Upper lobe of left lung (tissue), 4 donors: ENCODE measurements around the gene FSD1.

Experiments used
- EP300 ChIP-seq, 4 donors: sonication (generic); formaldehyde crosslinking; IDR thresholded peaks; one replicate each; pipeline ENCODE4 v1.5.1; 2017; ENCODE audit warnings: antibody characterized with exemption in 4 of 4, control low read depth in 2 of 4
- POLR2A ChIP-seq, 4 donors: fragments of 450-650 bp; IDR thresholded peaks; one replicate each; pipeline ENCODE4 v1.5.1; 2016 to 2017; ENCODE audit warnings: antibody characterized with exemption in 4 of 4, mild to moderate bottlenecking in 2 of 4
- POLR2AphosphoS5 ChIP-seq, 2 donors: sonication (generic); formaldehyde crosslinking; IDR thresholded peaks; one replicate each; pipeline ENCODE4 v1.5.1; 2017; ENCODE audit warnings: antibody characterized with exemption in 2 of 2
- TF ChIP-seq, protein P1 (sequence below), 6 experiments: fragments of 450-650 bp in 4 of 6; fragments of 200-600 bp in 2 of 6; sonication (generic) in 2 of 6; IDR thresholded peaks; one replicate each; pipeline ENCODE4 v1.5.1; 2016 to 2019; ENCODE audit warnings: antibody characterized with exemption in 6 of 6

DNA sequence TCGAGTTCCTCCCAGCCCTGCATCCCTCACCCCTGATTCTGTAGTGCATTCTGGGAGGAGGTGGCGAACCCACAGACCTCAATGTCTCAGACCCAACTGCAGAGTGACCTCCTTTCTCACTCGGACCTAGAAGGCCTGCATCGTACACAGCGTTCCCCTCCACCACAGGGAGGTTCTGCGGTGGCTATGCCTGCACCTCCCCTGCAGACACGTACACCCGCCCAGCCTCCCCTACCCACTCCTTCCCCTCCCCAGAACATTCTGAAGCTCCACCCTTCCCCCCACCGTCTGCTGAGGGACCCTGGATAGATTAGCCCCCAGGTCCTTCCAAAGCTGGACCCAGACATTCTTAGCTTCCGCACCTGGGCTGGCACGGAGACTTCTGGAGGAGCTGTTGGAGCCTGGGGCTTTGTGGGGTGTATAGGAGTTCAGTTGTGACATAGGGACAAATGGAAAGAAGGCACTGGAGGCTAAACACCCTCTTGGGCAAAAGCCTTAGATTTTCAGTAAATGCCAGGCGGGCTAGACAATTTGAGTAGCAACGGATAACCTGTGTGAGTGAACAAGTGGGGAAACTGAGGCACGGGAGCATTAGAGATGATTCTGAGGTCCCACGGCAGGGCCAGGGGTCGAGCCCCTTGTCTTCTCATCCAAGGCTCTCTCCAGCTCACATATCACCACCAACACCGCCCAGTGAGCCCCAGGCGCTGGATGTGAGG lies 420 bp upstream of the FSD1 start:
- TF ChIP-seq POLR2AphosphoS5 (IDR thresholded peaks at IDR 0.05) (no peak), POLR2A (IDR thresholded peaks at IDR 0.05) (no peak), EP300 (IDR thresholded peaks at IDR 0.05) (no peak)
- TF ChIP-seq, protein P1, sequence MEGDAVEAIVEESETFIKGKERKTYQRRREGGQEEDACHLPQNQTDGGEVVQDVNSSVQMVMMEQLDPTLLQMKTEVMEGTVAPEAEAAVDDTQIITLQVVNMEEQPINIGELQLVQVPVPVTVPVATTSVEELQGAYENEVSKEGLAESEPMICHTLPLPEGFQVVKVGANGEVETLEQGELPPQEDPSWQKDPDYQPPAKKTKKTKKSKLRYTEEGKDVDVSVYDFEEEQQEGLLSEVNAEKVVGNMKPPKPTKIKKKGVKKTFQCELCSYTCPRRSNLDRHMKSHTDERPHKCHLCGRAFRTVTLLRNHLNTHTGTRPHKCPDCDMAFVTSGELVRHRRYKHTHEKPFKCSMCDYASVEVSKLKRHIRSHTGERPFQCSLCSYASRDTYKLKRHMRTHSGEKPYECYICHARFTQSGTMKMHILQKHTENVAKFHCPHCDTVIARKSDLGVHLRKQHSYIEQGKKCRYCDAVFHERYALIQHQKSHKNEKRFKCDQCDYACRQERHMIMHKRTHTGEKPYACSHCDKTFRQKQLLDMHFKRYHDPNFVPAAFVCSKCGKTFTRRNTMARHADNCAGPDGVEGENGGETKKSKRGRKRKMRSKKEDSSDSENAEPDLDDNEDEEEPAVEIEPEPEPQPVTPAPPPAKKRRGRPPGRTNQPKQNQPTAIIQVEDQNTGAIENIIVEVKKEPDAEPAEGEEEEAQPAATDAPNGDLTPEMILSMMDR (IDR thresholded peaks at IDR 0.05), result no peak
